Measurements from ENCODE around the gene IPO11.

DNA sequence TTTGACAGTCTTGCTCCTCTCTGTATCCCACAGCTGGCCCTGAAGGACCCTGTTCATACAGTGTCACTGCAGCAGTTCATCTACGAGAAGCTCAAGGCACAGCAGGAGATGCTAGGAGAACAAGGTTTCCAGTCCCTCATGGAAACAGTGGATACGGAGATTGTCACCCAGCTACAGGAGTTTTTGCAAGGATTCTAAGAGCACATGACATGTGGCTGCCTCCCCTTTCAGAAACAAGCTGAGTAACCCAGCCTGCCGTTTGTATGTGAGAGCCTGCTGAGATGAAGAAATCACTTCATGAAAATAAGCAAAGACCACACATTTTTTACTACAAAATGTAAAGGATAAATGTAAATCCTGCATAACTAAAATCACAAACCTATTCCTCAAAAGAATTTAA, 214.6 kb downstream of the IPO11 start:
- TF ChIP-seq POLR2A (IDR thresholded peaks at IDR 0.05; ENCODE audit: low read depth, low read length), result no peak
- no peak for TF ChIP-seq POLR2AphosphoS5 (IDR thresholded peaks at IDR 0.05; ENCODE audit: low read depth, low read length)
- TF ChIP-seq TAF1 (IDR thresholded peaks at IDR 0.05; ENCODE audit: low read depth, low read length), result no peak

Data from GM12891 (cell line).